ENCODE results near the gene ZFYVE21. TPM values are rescaled to one million over a fixed set of nuclear protein-coding genes. Genes with fewer than 3 reads are reported as not detected.
A peak's percentile ranks its signal among the peaks of the same experiment; 100 is the strongest.

Gene ZFYVE21
- total RNA-seq, 1 experiment from 2014 or later: 49.7 TPM

GRCh38 chr14:103725739-103726395 is 10.3 kb downstream of the ZFYVE21 start:
- Histone ChIP-seq H2BK20ac (ENCODE audit: low read depth, low read length, poor library complexity, severe bottlenecking) (no peak overlapping the region), H3K18ac (ENCODE audit: insufficient read length, low read depth, low read length) (no peak overlapping the region), H3K4me2 (ENCODE audit: insufficient read depth, insufficient read length, low read length) (no peak overlapping the region), H2BK15ac (ENCODE audit: low read depth, low read length) (no peak overlapping the region), H3K9me3 (ENCODE audit: control insufficient read depth, low read depth, low read length) (no peaks in the 10 kb centered on the region), H3K79me1 (ENCODE audit: insufficient read depth, low read depth, low read length, poor library complexity, severe bottlenecking) (peaks cover 7% of the 10 kb centered on the region), H3K23me2 (ENCODE audit: insufficient read length, low read depth, low read length, poor library complexity, severe bottlenecking) (no peaks in the 10 kb centered on the region), H3K4ac (ENCODE audit: low read depth, low read length) (no peak overlapping the region), H2AK5ac (ENCODE audit: insufficient read length, low read length) (no peak overlapping the region), H4K8ac (replicated peaks; ENCODE audit: insufficient read length, low read depth, low read length) (no peak overlapping the region), H3T11ph (ENCODE audit: low read length) (no peak overlapping the region), H2BK5ac (ENCODE audit: insufficient read length, low read length) (no peak overlapping the region), H4K91ac (ENCODE audit: insufficient read length, low read depth, low read length) (no peak overlapping the region), H3K4me1 (ENCODE audit: insufficient read depth, low read length) (no peaks in the 10 kb centered on the region), H4K20me1 (ENCODE audit: control insufficient read depth, insufficient read depth, insufficient read length) (no peaks in the 10 kb centered on the region), H2BK120ac (ENCODE audit: low read depth, low read length, poor library complexity, severe bottlenecking) (no peak overlapping the region), H3K27ac (ENCODE audit: insufficient read length, low read depth, low read length) (no peak overlapping the region), H3K27me3 (ENCODE audit: insufficient read depth, low read length) (no peaks in the 10 kb centered on the region), H3K23ac (ENCODE audit: insufficient read length, low read depth, low read length) (no peak overlapping the region), H3K79me2 (ENCODE audit: insufficient read depth, low read length) (no peaks in the 10 kb centered on the region; the same call in 1 of the 2 replicates), H2BK12ac (ENCODE audit: insufficient read length, low read depth, low read length) (no peak overlapping the region), H3K56ac (ENCODE audit: insufficient read length, low read depth, low read length) (no peak overlapping the region), H3K9ac (ENCODE audit: extremely low read depth, insufficient read length, low read length) (no peak overlapping the region), H4K5ac (ENCODE audit: insufficient read length, low read depth, low read length) (no peak overlapping the region), H3K14ac (ENCODE audit: insufficient read depth, low read length) (no peak overlapping the region), H2AFZ (ENCODE audit: low read length) (no peak overlapping the region)
- H3K4me3 Mint-ChIP-seq: no peak overlapping the region
- peaks cover 2 to 22% (median 21%) of the 10 kb centered on the region in 3 experiments; a peak in 5 of 7 replicates for H3K36me3 Mint-ChIP-seq (ENCODE audit: insufficient read depth in 1 of 3, low read depth in 3 of 3)
- TF ChIP-seq CTCF (conservative IDR thresholded peaks at IDR 0.05): no peak
- H3K27me3 Mint-ChIP-seq (ENCODE audit: low read depth): no peaks in the 10 kb centered on the region
- H3K4me1 Mint-ChIP-seq: peaks cover 0 to 6% of the 10 kb centered on the region in 2 experiments; a peak in 1 of 4 replicates
- H3K9me3 Mint-ChIP-seq: no peaks in the 10 kb centered on the region
- H3K27ac Mint-ChIP-seq: peak overlapping the region in 2 of 3 experiments; percentile 14 to 35; a peak in 2 of 7 replicates
- no CpG with 5 or more reads among the region's 16 CpGs for WGBS (ENCODE audit: extremely low coverage, insufficient read length, low lambda C conversion rate)
- DNase-seq: no peak
